GM19025 (cell line): ENCODE data around the gene LYRM4.
A peak's percentile ranks its signal among the peaks of the same experiment; 100 is the strongest.

Experiments used
- ATAC-seq: cut with Tn5 transposase; IDR thresholded peaks from one replicate; pipeline ENCODE4 v1.9.1; 2021; ENCODE audit warnings: mild to moderate bottlenecking, low read depth, moderate library complexity; ENCODE audit not compliant: unreplicated experiment

Gene LYRM4

GRCh38 chr6:5151360-5151954 lies 109.3 kb downstream of the LYRM4 start:
- ATAC-seq: no peak

GRCh38 chr6:5150551-5151075 lies 110.1 kb downstream of the LYRM4 start:
- no peak for ATAC-seq

DNA sequence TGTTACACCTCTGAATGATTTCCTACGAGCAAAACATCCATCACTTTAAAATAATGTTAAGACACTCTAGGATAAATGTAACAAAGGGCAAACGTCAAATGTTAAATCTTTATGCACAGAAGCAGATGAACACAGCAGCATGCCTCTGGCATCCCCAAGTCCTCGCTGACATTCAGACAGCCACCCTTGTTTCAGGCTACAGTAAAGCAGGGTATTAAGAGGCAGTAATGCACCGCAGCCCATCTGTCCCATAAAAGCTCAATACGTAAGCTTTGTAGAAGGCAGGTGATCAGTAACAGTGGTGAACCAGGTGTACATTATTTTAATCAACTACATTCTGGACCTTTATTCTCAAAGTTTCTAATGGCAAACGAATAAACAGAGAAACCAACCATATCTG lies 110.9 kb downstream of the LYRM4 start:
- ATAC-seq: no peak

- no peak for ATAC-seq
These were observed 111.5 kb downstream of the LYRM4 start for GRCh38 chr6:5149159-5149704.

DNA sequence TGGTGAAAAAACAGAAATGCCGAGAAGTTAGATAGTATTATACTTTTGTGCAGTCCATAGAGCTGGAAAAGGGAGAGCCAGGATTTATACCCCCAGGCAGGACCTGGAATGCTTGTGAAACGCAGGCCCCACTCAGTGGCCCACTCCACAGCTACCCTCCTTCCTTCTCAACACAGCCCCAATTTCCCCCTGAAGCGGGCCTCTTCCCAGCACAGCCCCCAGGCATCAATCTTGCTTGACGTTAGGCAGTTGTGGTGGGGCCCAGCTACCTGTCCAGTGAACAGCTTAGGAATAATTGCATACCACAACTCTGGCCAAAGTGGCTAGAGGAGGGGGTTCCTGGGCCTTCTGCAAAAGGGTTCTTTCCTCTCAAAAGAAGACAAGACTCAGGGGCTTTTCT lies 114.4 kb downstream of the LYRM4 start:
- no peak for ATAC-seq

DNA sequence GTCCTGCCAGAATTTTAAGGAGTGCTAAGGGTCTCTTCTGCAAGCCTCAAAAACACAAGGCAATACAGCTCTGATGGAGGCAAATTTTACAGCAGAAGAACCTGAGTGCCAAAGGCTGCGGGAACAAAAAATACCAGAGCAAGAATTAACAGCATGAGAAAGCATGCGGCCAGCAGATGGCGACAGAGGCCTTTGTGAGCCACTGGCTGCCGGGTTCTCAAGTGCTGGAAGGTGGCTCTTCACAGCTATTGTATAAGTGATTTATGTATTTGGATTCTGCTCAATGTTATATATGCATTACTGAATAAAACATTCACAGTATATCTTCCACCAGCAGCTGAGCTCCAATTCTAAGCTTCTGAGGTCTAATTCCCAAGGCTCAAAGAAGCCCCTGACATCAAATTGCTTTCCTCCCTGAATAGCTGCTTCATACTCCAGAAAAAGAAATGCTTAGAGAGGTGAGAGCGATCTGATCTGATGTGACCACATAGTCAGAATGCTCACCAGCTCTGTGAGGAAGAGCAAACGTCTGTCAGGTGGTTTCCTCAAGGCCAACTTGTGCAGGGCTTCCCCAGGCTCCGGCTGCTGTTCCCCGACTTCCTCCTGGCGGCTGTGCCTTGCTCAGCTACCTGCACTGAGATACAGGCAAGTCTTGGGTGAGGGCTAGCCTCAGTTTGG lies 117.0 kb downstream of the LYRM4 start:
- no peak for ATAC-seq

DNA sequence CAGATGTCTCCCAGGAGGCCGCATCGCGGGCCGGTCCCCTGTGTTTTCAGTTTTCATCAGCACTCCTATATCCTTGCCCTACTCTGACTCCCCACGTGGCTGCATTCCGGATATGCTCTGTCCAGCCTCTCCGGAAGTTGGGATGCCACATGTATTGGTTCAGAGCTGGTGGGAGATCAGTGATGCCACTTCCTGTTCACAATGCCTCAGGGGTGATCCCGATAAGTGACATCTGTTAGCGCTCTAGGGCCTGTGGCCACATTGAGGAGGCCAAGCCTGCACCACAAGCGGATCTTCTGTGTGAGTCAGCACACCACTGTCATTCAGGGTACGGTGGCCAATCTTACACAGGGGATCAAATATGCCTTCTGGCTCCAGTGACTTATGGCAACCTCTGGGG lies 117.8 kb downstream of the LYRM4 start:
- no peak for ATAC-seq

GRCh38 chr6:5142131-5142530 lies 118.6 kb downstream of the LYRM4 start:
- no peak for ATAC-seq

- ATAC-seq: no peak
These were observed 119.7 kb downstream of the LYRM4 start for GRCh38 chr6:5141046-5141445.

DNA sequence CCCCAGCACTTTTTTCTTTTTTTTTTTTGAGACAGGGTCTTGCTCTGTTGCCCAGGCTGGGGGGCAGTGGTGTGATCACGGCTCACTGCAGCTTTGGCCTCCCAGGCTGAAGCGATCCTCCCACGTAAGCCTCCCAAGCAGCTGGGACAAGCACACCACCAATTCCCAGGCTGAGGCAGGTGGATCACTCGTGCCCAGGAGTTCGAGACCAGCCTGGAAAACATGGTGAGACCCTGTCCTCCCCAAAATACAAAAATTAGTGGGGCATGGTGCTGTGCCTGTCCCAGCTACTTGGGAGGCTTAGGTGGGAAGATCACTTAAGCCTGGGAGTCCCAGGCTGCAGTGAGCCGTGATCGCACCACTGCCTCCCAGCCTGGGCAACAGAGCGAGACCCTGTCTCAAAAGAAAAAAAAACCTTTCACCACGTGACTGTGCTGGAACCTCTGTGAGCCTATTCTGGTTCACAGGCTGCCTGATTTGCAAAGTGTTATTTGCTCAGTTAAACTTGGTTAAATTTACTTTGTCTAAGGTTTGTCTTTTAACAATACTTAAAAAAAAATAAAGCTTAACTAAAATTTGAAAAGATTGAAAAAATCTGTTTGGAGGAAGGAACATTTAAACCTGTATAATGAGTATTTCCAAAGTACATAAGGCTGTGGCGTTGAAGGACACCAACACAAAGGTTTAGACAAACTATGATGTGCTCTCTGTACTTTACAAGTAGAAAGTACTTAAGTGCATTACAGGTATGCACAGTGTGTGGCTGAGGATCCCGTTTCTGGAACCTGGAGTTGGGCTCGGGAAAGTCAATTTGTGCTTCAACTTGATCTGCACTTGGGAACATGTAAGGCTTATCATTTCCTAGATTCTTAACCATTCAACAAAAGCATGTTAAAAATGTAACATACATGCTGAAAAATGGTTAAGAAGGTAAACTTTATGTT lies 120.7 kb downstream of the LYRM4 start:
- no peak for ATAC-seq

GRCh38 chr6:5138995-5139827 lies 121.5 kb downstream of the LYRM4 start:
- ATAC-seq: no peak

- no peak for ATAC-seq
These were observed 123.9 kb downstream of the LYRM4 start for GRCh38 chr6:5136851-5137250.

DNA sequence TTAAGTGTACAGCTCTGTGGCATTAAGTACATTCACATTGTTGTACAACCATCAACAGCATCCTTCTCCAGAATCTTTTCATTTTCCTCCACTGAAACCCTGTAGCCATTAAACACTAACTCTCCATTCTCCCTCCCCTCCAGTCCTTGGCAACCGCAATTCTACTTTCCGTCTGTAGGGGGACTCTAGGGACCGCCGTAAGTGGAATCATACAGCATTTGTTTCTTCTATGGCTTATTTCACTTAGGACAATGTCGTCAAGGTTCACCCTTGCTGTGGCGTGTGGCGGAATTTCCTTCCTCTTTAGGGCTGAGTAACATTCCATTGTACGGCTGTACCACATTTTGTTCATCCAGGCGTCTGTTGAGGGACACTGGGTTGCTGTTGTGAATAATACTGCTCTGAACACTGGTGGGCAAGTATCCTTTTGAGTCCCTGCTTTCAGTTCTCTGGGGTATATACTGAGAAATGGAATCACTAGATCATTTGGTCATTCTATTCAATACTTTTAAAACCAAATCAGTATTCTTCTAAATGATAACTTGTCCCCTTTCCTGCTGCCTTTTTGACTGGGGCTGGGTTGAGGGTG lies 124.9 kb downstream of the LYRM4 start:
- no peak for ATAC-seq

DNA sequence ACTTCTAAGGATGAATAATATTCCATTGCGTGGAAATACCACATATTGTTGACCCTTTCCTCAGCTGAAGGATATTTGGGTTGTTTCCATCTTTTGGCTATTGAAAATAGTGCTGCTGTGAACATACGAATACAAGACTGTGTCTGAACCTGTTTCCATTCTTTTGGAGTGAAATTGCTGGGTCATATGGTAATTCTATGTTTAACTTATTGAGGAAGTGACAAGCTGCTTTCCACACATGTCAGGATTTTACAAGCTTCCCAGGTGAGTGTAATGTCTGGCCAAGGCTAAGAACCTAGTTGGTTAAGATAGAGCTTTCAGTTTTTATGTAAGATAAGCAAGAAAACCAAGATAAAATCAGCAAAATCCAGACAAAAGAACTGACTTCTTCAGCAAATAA lies 126.8 kb downstream of the LYRM4 start:
- no peak for ATAC-seq

DNA sequence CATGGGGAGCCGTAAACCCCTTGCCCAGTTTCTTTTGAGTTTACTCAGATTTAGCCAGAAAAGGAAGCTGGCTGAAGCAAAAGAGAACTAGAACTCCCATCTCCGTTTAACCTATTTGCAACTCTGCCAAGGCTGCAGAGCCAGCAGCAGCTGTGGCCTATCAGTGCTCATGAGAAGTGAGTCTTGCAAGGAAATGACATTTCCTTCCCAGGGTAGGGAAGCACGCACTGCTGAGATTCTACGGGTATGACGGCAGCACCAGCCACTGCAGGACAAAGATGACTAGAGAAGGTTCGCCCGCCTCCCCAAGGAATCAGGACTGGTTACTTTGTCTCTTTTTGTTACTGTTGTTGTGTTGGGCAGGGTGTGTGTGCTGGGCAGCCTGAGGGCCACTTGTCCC lies 128.0 kb downstream of the LYRM4 start:
- peak; percentile 72 for ATAC-seq

- no peak for ATAC-seq
These were observed 130.4 kb downstream of the LYRM4 start for GRCh38 chr6:5130135-5130866.

- ATAC-seq: no peak
These were observed 132.4 kb downstream of the LYRM4 start for GRCh38 chr6:5128351-5128750.

- no peak for ATAC-seq
These were observed 133.6 kb downstream of the LYRM4 start for GRCh38 chr6:5127106-5127687.

DNA sequence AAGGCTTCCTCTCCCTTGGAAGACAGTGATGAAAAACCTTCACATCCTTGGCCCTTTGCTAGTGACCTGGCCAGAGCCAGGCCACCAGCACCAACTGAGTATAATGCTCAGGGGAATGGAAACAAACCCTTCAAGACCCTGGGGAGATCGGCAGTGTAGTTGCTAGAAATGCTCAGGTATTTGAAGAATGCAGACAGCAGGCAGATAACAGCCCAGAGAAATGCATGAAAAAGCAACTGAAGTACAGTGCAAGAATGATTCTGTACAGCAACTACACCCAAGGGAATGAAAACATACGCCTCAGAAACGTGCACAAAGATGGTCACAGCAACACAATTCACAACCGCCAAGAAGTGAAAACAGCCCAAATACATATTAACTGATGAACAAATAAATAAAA lies 134.5 kb downstream of the LYRM4 start:
- ATAC-seq: no peak
